Measurements from ENCODE around the gene CDH20.

CDH20 gene

GRCh38 chr18:61582202-61582710 lies 249.0 kb downstream of the CDH20 start:
- Histone ChIP-seq H3K27ac (ENCODE audit: low read length, poor library complexity, severe bottlenecking) (no peak overlapping the region), H3K4me3 (ENCODE audit: insufficient read depth in 1 of 2, low read depth in 1 of 2, low read length in 2 of 2) (peak overlapping the region; percentile 42 to 75), H4K91ac (ENCODE audit: low read length) (no peak overlapping the region), H2AK5ac (ENCODE audit: low read length, severe bottlenecking) (no peak overlapping the region), H3K4ac (ENCODE audit: low read depth in 1 of 2, low read length in 2 of 2) (no peak overlapping the region), H2AFZ (ENCODE audit: low read depth, low read length) (no peak overlapping the region), H3K14ac (ENCODE audit: low read length in 2 of 2) (no peak overlapping the region), H3K27me3 (ENCODE audit: control insufficient read depth in 1 of 2, insufficient read depth in 1 of 2, low read length in 2 of 2) (no peaks in the 10 kb centered on the region), H4K8ac (ENCODE audit: low read length) (peak overlapping the region; percentile 53), H3K79me1 (replicated peaks; ENCODE audit: low read length, poor library complexity, severe bottlenecking) (no peaks in the 10 kb centered on the region), H3K4me2 (ENCODE audit: low read length, poor library complexity, severe bottlenecking) (peak overlapping the region; percentile 58), H3K9ac (ENCODE audit: low read length) (peak overlapping the region; percentile 60), H3K36me3 (ENCODE audit: control insufficient read depth in 1 of 2, insufficient read depth in 2 of 2, low read depth in 1 of 2, low read length in 2 of 2) (no peaks in the 10 kb centered on the region), H3K18ac (ENCODE audit: low read depth in 1 of 2, low read length in 2 of 2) (peak overlapping the region in 1 of 2 experiments; percentile 45), H3K9me3 (ENCODE audit: control insufficient read depth, low read length) (no peaks in the 10 kb centered on the region), H2BK15ac (ENCODE audit: low read depth, poor library complexity, severe bottlenecking) (peak overlapping the region; percentile 82), H3K4me1 (ENCODE audit: control insufficient read depth, insufficient read depth, low read depth, low read length) (no peaks in the 10 kb centered on the region), H2BK120ac (ENCODE audit: low read depth, low read length) (no peak overlapping the region), H3K23ac (ENCODE audit: low read length in 2 of 2) (no peak overlapping the region), H2BK5ac (ENCODE audit: low read depth, low read length, poor library complexity, severe bottlenecking) (no peak overlapping the region), H2BK12ac (ENCODE audit: low read length in 2 of 2) (peak overlapping the region in 1 of 2 experiments; percentile 0)
- no peak for DNase-seq
- 38% methylated on average over 14 of the region's 15 CpGs for WGBS

- no peaks in the 10 kb centered on the region for H3K9me3 ChIP-seq (ENCODE audit: control insufficient read depth, low read length)
- H3K27ac ChIP-seq (ENCODE audit: low read length, poor library complexity, severe bottlenecking): no peak overlapping the region
- no peak overlapping the region for H3K4me2 ChIP-seq (ENCODE audit: low read length, poor library complexity, severe bottlenecking)
- no peak overlapping the region for H4K8ac ChIP-seq (ENCODE audit: low read length)
- H3K14ac ChIP-seq (ENCODE audit: low read length in 2 of 2): no peak overlapping the region
- DNase-seq: no peak
- H3K4ac ChIP-seq (ENCODE audit: low read depth in 1 of 2, low read length in 2 of 2): no peak overlapping the region
- no peak overlapping the region for H4K91ac ChIP-seq (ENCODE audit: low read length)
- H2AK5ac ChIP-seq (ENCODE audit: low read length, severe bottlenecking): no peak overlapping the region
- no peak overlapping the region for H2BK5ac ChIP-seq (ENCODE audit: low read depth, low read length, poor library complexity, severe bottlenecking)
- no peaks in the 10 kb centered on the region for H3K27me3 ChIP-seq (ENCODE audit: control insufficient read depth in 1 of 2, insufficient read depth in 1 of 2, low read length in 2 of 2)
- H3K23ac ChIP-seq (ENCODE audit: low read length in 2 of 2): no peak overlapping the region
- H3K4me1 ChIP-seq (ENCODE audit: control insufficient read depth, insufficient read depth, low read depth, low read length): no peaks in the 10 kb centered on the region
- H3K18ac ChIP-seq (ENCODE audit: low read depth in 1 of 2, low read length in 2 of 2): no peak overlapping the region
- no peak overlapping the region for H2BK15ac ChIP-seq (ENCODE audit: low read depth, poor library complexity, severe bottlenecking)
- WGBS: 100% methylated on average over 1 of the region's 1 CpG
- H3K79me1 ChIP-seq (replicated peaks; ENCODE audit: low read length, poor library complexity, severe bottlenecking): no peaks in the 10 kb centered on the region
- H3K36me3 ChIP-seq (ENCODE audit: control insufficient read depth in 1 of 2, insufficient read depth in 2 of 2, low read depth in 1 of 2, low read length in 2 of 2): no peaks in the 10 kb centered on the region
- H3K9ac ChIP-seq (ENCODE audit: low read length): no peak overlapping the region
- H2AFZ ChIP-seq (ENCODE audit: low read depth, low read length): no peak overlapping the region
- H2BK12ac ChIP-seq (ENCODE audit: low read length in 2 of 2): no peak overlapping the region
- H2BK120ac ChIP-seq (ENCODE audit: low read depth, low read length): no peak overlapping the region
- no peak overlapping the region for H3K4me3 ChIP-seq (ENCODE audit: insufficient read depth in 1 of 2, low read depth in 1 of 2, low read length in 2 of 2)
These were observed 250.3 kb downstream of the CDH20 start for GRCh38 chr18:61583548-61583947.

GRCh38 chr18:61587865-61588264 lies 254.6 kb downstream of the CDH20 start:
- no peak overlapping the region for H2BK120ac ChIP-seq (ENCODE audit: low read depth, low read length)
- no peak overlapping the region for H3K27ac ChIP-seq (ENCODE audit: low read length, poor library complexity, severe bottlenecking)
- H3K14ac ChIP-seq (ENCODE audit: low read length in 2 of 2): no peak overlapping the region
- no peaks in the 10 kb centered on the region for H3K79me1 ChIP-seq (replicated peaks; ENCODE audit: low read length, poor library complexity, severe bottlenecking)
- H2AFZ ChIP-seq (ENCODE audit: low read depth, low read length): no peak overlapping the region
- H3K18ac ChIP-seq (ENCODE audit: low read depth in 1 of 2, low read length in 2 of 2): no peak overlapping the region
- no peak overlapping the region for H3K4ac ChIP-seq (ENCODE audit: low read depth in 1 of 2, low read length in 2 of 2)
- peaks cover 3% of the 10 kb centered on the region for H3K4me1 ChIP-seq (ENCODE audit: control insufficient read depth, insufficient read depth, low read depth, low read length)
- DNase-seq: no peak
- H2AK5ac ChIP-seq (ENCODE audit: low read length, severe bottlenecking): no peak overlapping the region
- no peaks in the 10 kb centered on the region for H3K9me3 ChIP-seq (ENCODE audit: control insufficient read depth, low read length)
- H3K36me3 ChIP-seq (ENCODE audit: control insufficient read depth in 1 of 2, insufficient read depth in 2 of 2, low read depth in 1 of 2, low read length in 2 of 2): no peaks in the 10 kb centered on the region
- no peak overlapping the region for H3K4me2 ChIP-seq (ENCODE audit: low read length, poor library complexity, severe bottlenecking)
- no peak overlapping the region for H3K9ac ChIP-seq (ENCODE audit: low read length)
- H2BK5ac ChIP-seq (ENCODE audit: low read depth, low read length, poor library complexity, severe bottlenecking): no peak overlapping the region
- H2BK15ac ChIP-seq (ENCODE audit: low read depth, poor library complexity, severe bottlenecking): no peak overlapping the region
- H4K8ac ChIP-seq (ENCODE audit: low read length): no peak overlapping the region
- no peak overlapping the region for H4K91ac ChIP-seq (ENCODE audit: low read length)
- no peak overlapping the region for H2BK12ac ChIP-seq (ENCODE audit: low read length in 2 of 2)
- no peaks in the 10 kb centered on the region for H3K27me3 ChIP-seq (ENCODE audit: control insufficient read depth in 1 of 2, insufficient read depth in 1 of 2, low read length in 2 of 2)
- no peak overlapping the region for H3K23ac ChIP-seq (ENCODE audit: low read length in 2 of 2)
- WGBS: 80% methylated on average over 2 of the region's 2 CpGs
- H3K4me3 ChIP-seq (ENCODE audit: insufficient read depth in 1 of 2, low read depth in 1 of 2, low read length in 2 of 2): no peak overlapping the region

- Histone ChIP-seq H3K4me3 (ENCODE audit: insufficient read depth in 1 of 2, low read depth in 1 of 2, low read length in 2 of 2) (no peak overlapping the region), H3K27ac (ENCODE audit: low read length, poor library complexity, severe bottlenecking) (no peak overlapping the region), H2BK12ac (ENCODE audit: low read length in 2 of 2) (peak overlapping the region in 1 of 2 experiments; percentile 6), H3K36me3 (ENCODE audit: control insufficient read depth in 1 of 2, insufficient read depth in 2 of 2, low read depth in 1 of 2, low read length in 2 of 2) (no peaks in the 10 kb centered on the region), H2BK5ac (ENCODE audit: low read depth, low read length, poor library complexity, severe bottlenecking) (no peak overlapping the region), H2BK15ac (ENCODE audit: low read depth, poor library complexity, severe bottlenecking) (no peak overlapping the region), H4K91ac (ENCODE audit: low read length) (no peak overlapping the region), H3K9ac (ENCODE audit: low read length) (no peak overlapping the region), H3K9me3 (ENCODE audit: control insufficient read depth, low read length) (no peaks in the 10 kb centered on the region), H2BK120ac (ENCODE audit: low read depth, low read length) (no peak overlapping the region), H2AK5ac (ENCODE audit: low read length, severe bottlenecking) (no peak overlapping the region), H3K23ac (ENCODE audit: low read length in 2 of 2) (no peak overlapping the region), H4K8ac (ENCODE audit: low read length) (no peak overlapping the region), H3K4me2 (ENCODE audit: low read length, poor library complexity, severe bottlenecking) (no peak overlapping the region), H3K4me1 (ENCODE audit: control insufficient read depth, insufficient read depth, low read depth, low read length) (peaks cover 3% of the 10 kb centered on the region), H3K4ac (ENCODE audit: low read depth in 1 of 2, low read length in 2 of 2) (no peak overlapping the region), H3K27me3 (ENCODE audit: control insufficient read depth in 1 of 2, insufficient read depth in 1 of 2, low read length in 2 of 2) (no peaks in the 10 kb centered on the region), H3K14ac (ENCODE audit: low read length in 2 of 2) (no peak overlapping the region), H3K79me1 (replicated peaks; ENCODE audit: low read length, poor library complexity, severe bottlenecking) (no peaks in the 10 kb centered on the region), H3K18ac (ENCODE audit: low read depth in 1 of 2, low read length in 2 of 2) (no peak overlapping the region), H2AFZ (ENCODE audit: low read depth, low read length) (no peak overlapping the region)
- 70% methylated on average over 6 of the region's 6 CpGs for WGBS
- DNase-seq: no peak
These were observed 256.0 kb downstream of the CDH20 start for GRCh38 chr18:61589053-61589723.

Data from mesenchymal stem cell (in vitro differentiated cells and primary cell).